ENCODE data around the gene KCTD14. TPM values are rescaled to one million over a fixed set of nuclear protein-coding genes. Genes with fewer than 3 reads are reported as not detected.
"Not testable (repeated sequence)": the region's sequence is repeated elsewhere in the genome, so short reads cannot be mapped to it uniquely, and the experiment has no call there.

The KCTD14 gene
- total RNA-seq, 1 donor: 4.3 TPM

- no peak for TF ChIP-seq CTCF (IDR thresholded peaks at IDR 0.05; ENCODE audit: insufficient read depth, low read depth, low read length)
- DNase-seq (ENCODE audit: low read depth): no peak
- H3K4me3 ChIP-seq (ENCODE audit: low read depth, low read length): no peak overlapping the region
Measured at GRCh38 chr11:78036313-78036712, 13.2 kb upstream of the KCTD14 start.

GRCh38 chr11:78034623-78035022 lies 11.5 kb upstream of the KCTD14 start:
- no peak for TF ChIP-seq CTCF (IDR thresholded peaks at IDR 0.05; ENCODE audit: insufficient read depth, low read depth, low read length)
- no peak for DNase-seq (ENCODE audit: low read depth)
- H3K4me3 ChIP-seq (ENCODE audit: low read depth, low read length): no peak overlapping the region

GRCh38 chr11:78033040-78033439 lies 10.0 kb upstream of the KCTD14 start:
- no peak for TF ChIP-seq CTCF (IDR thresholded peaks at IDR 0.05; ENCODE audit: insufficient read depth, low read depth, low read length)
- H3K4me3 ChIP-seq (ENCODE audit: low read depth, low read length): no peak overlapping the region
- DNase-seq (ENCODE audit: low read depth): no peak

- TF ChIP-seq CTCF (IDR thresholded peaks at IDR 0.05; ENCODE audit: insufficient read depth, low read depth, low read length): no peak
- H3K4me3 ChIP-seq (ENCODE audit: low read depth, low read length): no peak overlapping the region
- DNase-seq (ENCODE audit: low read depth): no peak
Measured at GRCh38 chr11:78032090-78032489, 9.0 kb upstream of the KCTD14 start.

DNA sequence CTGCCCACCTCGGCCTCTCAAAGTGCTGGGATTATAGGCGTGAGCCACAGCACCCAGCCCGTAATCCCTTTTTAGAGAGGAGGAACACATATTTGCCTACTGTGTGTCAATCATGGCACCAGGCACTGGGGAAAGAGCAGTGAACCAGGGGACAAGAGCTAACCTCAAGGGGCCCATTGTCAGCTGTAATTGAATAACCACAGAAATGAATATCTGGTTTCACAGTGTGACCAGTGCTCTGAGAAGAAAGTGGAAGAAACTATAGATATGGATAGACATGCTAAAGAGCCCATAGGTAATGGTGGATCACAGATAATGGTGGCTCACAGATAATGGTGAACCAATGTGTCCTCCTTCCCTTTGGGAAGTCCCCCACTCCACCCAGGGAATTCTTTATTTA lies 8.6 kb upstream of the KCTD14 start:
- no peak overlapping the region for H3K4me3 ChIP-seq (ENCODE audit: low read depth, low read length)
- no peak for TF ChIP-seq CTCF (IDR thresholded peaks at IDR 0.05; ENCODE audit: insufficient read depth, low read depth, low read length)
- DNase-seq (ENCODE audit: low read depth): no peak

- DNase-seq (ENCODE audit: low read depth): no peak
- no peak overlapping the region for H3K4me3 ChIP-seq (ENCODE audit: low read depth, low read length)
- no peak for TF ChIP-seq CTCF (IDR thresholded peaks at IDR 0.05; ENCODE audit: insufficient read depth, low read depth, low read length)
Measured at GRCh38 chr11:78030429-78031325, 7.6 kb upstream of the KCTD14 start.

DNA sequence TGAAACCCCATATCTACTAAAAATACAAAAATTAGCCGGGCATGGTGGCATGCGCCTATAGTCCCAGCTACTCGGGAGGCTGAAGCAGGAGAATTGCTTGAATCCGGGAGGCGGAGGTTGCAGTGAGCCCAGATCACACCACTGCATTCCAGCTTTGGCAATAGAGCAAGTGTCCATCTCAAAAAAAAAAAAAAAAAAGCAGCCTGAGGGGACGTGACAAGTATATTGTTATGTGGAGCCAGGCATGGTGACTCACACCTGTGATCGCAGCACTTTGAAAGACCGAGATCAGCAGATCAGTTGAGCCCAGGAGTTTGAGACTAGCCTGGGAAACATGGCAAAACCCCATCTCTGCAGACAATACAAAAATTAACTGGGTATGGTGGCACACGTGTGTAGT lies 5.3 kb upstream of the KCTD14 start:
- H3K4me3 ChIP-seq (ENCODE audit: low read depth, low read length); DNase-seq (ENCODE audit: low read depth): not testable (repeated sequence)

Data from fibroblast of villous mesenchyme (primary cell).